PC-9 (cell line): ENCODE measurements around the gene SIPA1L3.

Source experiments
- EZH2 ChIP-seq: fragments of 200-600 bp; sonication (generic); IDR thresholded peaks from 2 replicates; pipeline ENCODE4 v1.8.0; 2017; ENCODE audit warnings: antibody characterized with exemption, low read depth
- TF ChIP-seq, protein P1 (sequence below): fragments of 200-600 bp; sonication (generic); conservative IDR thresholded peaks from 2 replicates; pipeline ENCODE4 v1.6.1; 2017; ENCODE audit warnings: mixed run types, antibody characterized with exemption, mild to moderate bottlenecking, moderate library complexity

GRCh38 chr19:38012944-38013343, 105.9 kb downstream of the SIPA1L3 start:
- TF ChIP-seq, protein P1, sequence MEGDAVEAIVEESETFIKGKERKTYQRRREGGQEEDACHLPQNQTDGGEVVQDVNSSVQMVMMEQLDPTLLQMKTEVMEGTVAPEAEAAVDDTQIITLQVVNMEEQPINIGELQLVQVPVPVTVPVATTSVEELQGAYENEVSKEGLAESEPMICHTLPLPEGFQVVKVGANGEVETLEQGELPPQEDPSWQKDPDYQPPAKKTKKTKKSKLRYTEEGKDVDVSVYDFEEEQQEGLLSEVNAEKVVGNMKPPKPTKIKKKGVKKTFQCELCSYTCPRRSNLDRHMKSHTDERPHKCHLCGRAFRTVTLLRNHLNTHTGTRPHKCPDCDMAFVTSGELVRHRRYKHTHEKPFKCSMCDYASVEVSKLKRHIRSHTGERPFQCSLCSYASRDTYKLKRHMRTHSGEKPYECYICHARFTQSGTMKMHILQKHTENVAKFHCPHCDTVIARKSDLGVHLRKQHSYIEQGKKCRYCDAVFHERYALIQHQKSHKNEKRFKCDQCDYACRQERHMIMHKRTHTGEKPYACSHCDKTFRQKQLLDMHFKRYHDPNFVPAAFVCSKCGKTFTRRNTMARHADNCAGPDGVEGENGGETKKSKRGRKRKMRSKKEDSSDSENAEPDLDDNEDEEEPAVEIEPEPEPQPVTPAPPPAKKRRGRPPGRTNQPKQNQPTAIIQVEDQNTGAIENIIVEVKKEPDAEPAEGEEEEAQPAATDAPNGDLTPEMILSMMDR = no peak
- no peak for TF ChIP-seq EZH2
